OCI-LY3 (cell line): ENCODE data around the gene SDC4.
A peak's percentile ranks its signal among the peaks of the same experiment; 100 is the strongest.

ENCODE experiments used
- H2AFZ ChIP-seq: fragments of 200-600, 300-600 bp; shearing (Covaris generic); 2 replicates; pipeline ENCODE4 v1.6.0; 2014; ENCODE audit warnings: antibody characterized with exemption, low read depth, low read length
- H3K27ac ChIP-seq: fragments of 200-600, 300-600 bp; sonication (generic); 2 replicates; pipeline ENCODE4 v1.5.1; 2014; ENCODE audit warnings: mild to moderate bottlenecking, low read length, moderate library complexity, mixed read lengths
- H3K27me3 ChIP-seq: fragments of 200-600, 300-600 bp; sonication (generic); 2 replicates; pipeline ENCODE4 v1.6.1; 2014; ENCODE audit warnings: low read depth, low read length, mixed read lengths
- H3K36me3 ChIP-seq: fragments of 200-600, 300-600 bp; sonication (generic); replicated peaks from 2 replicates; pipeline ENCODE3; 2014; ENCODE audit warnings: low read depth, low read length, mixed read lengths
- H3K4me1 ChIP-seq: fragments of 300-600, 200-600 bp; sonication (generic); 2 replicates; pipeline ENCODE4 v1.6.1; 2014; ENCODE audit warnings: low read length, mixed read lengths
- H3K4me2 ChIP-seq: fragments of 200-600, 300-600 bp; sonication (generic); 2 replicates; pipeline ENCODE4 v1.6.1; 2014; ENCODE audit warnings: low read length, mixed read lengths
- H3K4me3 ChIP-seq: fragments of 300-600, 200-600 bp; sonication (generic); 2 replicates; pipeline ENCODE4 v1.5.1; 2014; ENCODE audit warnings: antibody characterized with exemption, mild to moderate bottlenecking, low read length, moderate library complexity
- H3K79me2 ChIP-seq: fragments of 300-600, 200-600 bp; shearing (Covaris generic); 2 replicates; pipeline ENCODE4 v1.6.1; 2014; ENCODE audit warnings: mild to moderate bottlenecking, low read length, mixed read lengths
- H3K9ac ChIP-seq: fragments of 300-600, 200-600 bp; shearing (Covaris generic); 2 replicates; pipeline ENCODE4 v1.6.0; 2014; ENCODE audit warnings: mild to moderate bottlenecking, low read length, moderate library complexity
- H3K9me3 ChIP-seq: fragments of 200-600, 300-600 bp; shearing (Covaris generic); 2 replicates; pipeline ENCODE4 v1.6.1; 2014; ENCODE audit warnings: low read length, mixed read lengths; ENCODE audit not compliant: insufficient read depth
- H4K20me1 ChIP-seq: fragments of 200-600, 300-600 bp; sonication (generic); 2 replicates; pipeline ENCODE4 v1.6.1; 2016; ENCODE audit warnings: low read length, mixed read lengths; ENCODE audit not compliant: insufficient read depth
- EZH2phosphoT487 ChIP-seq: fragments of 200-600 bp; shearing (Covaris generic); IDR thresholded peaks from 2 replicates; pipeline ENCODE4 v1.6.1; 2018; ENCODE audit warnings: antibody characterized with exemption, mixed run types, low read depth
- TF ChIP-seq, protein P1 (sequence below): fragments of 200-600, 300-600 bp; sonication (generic); IDR thresholded peaks from 2 replicates; pipeline ENCODE4 v1.5.1; 2014; ENCODE audit warnings: antibody characterized with exemption, low read length, low read depth

SDC4 gene

DNA sequence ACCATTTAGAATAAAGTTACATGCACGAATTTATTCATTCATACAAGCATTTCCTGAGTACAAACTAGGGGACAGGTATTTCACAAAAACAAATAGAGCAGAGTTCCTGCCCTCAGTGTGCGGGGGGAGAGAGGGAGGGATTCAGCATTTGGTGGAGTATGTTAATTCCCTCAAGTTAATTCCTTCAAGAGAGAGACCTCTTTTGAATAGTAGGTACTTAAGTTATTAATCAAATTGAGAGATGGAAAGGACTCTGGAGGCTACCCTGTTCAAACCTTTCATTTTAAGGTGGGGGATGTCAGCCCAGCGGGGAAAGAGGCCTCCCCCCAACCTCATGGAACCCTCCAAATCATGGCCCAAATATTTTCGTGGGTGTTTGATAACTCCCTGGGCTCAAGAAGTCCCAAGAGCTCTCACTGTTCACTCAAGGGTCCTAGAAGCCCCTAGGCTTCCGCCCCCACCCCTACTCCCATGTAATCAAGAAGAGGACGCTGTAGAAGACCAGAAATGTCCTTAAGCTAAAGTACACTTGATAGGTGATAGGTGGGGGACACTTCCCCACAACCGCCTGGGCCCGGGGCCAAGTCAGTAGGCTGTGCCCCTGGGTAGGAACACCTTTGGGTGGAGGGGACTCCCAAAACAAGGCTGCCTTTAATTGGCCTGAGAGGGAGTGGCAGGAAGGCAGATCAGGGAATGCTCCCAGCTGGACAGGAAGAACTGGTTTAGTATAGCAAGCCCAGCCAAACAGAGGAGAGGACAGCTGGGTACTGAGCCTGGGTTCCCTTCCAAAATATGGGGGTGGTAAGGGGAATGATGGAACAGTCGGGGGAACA lies 2.9 kb downstream of the SDC4 start:
- peaks cover 24% of the 10 kb centered on the region; the same call in 1 of the 2 replicates for H3K79me2 ChIP-seq
- H3K27ac ChIP-seq = no peak overlapping the region
- H3K4me1 ChIP-seq = peaks cover 35% of the 10 kb centered on the region
- TF ChIP-seq, protein P1, sequence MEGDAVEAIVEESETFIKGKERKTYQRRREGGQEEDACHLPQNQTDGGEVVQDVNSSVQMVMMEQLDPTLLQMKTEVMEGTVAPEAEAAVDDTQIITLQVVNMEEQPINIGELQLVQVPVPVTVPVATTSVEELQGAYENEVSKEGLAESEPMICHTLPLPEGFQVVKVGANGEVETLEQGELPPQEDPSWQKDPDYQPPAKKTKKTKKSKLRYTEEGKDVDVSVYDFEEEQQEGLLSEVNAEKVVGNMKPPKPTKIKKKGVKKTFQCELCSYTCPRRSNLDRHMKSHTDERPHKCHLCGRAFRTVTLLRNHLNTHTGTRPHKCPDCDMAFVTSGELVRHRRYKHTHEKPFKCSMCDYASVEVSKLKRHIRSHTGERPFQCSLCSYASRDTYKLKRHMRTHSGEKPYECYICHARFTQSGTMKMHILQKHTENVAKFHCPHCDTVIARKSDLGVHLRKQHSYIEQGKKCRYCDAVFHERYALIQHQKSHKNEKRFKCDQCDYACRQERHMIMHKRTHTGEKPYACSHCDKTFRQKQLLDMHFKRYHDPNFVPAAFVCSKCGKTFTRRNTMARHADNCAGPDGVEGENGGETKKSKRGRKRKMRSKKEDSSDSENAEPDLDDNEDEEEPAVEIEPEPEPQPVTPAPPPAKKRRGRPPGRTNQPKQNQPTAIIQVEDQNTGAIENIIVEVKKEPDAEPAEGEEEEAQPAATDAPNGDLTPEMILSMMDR = no peak
- TF ChIP-seq EZH2phosphoT487 = no peak
- no peaks in the 10 kb centered on the region for H3K27me3 ChIP-seq
- H3K9ac ChIP-seq = no peak overlapping the region
- H3K4me3 ChIP-seq = peak overlapping the region; percentile 81; the same call in 1 of the 2 replicates
- H3K9me3 ChIP-seq = no peaks in the 10 kb centered on the region
- peaks cover 40% of the 10 kb centered on the region for H4K20me1 ChIP-seq
- H3K36me3 ChIP-seq = peaks cover 3% of the 10 kb centered on the region
- H2AFZ ChIP-seq = no peak overlapping the region
- H3K4me2 ChIP-seq = peak overlapping the region; percentile 82

DNA sequence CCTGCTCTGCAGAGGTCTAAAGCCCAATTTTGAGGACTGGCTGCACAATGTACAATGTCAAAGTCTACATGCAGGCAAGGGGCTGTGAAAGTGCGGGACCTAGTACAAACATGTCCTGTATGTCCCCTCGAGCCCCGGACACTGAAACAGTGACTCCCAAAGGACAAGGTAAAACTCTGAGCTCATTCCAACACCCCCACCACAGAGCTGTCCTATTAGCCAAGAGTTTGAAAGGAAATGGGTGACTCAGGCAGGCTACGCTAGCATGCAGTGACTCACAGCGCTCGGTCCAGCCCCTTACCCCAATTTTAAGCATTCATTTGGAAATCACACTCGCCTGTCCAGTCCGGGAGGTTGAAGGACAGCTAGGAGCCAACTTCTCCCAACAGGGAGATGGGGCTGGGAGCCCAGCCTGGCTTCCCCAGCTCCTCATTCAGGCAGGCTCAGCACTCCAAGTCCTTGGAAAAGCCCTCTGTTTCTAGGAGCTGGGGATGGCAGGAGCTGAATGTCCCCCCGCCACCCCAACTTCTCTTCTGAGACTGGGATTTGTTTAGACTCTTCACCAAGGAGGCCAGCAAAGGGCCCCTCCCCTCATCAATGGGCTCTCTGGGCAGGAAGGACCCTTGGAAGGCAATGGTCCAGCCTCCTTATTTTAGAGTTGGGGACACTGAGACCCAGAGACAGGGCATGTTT lies 3.9 kb downstream of the SDC4 start:
- H3K27me3 ChIP-seq = no peaks in the 10 kb centered on the region
- H3K27ac ChIP-seq = no peak overlapping the region
- TF ChIP-seq, protein P1 = no peak
- TF ChIP-seq EZH2phosphoT487 = no peak
- H4K20me1 ChIP-seq = peaks cover 48% of the 10 kb centered on the region
- H3K36me3 ChIP-seq = peaks cover 6% of the 10 kb centered on the region
- H3K4me2 ChIP-seq = no peak overlapping the region
- peaks cover 34% of the 10 kb centered on the region for H3K4me1 ChIP-seq
- H3K9me3 ChIP-seq = no peaks in the 10 kb centered on the region
- no peak overlapping the region for H3K9ac ChIP-seq
- no peak overlapping the region for H2AFZ ChIP-seq
- peaks cover 26% of the 10 kb centered on the region; the same call in 1 of the 2 replicates for H3K79me2 ChIP-seq
- no peak overlapping the region for H3K4me3 ChIP-seq

DNA sequence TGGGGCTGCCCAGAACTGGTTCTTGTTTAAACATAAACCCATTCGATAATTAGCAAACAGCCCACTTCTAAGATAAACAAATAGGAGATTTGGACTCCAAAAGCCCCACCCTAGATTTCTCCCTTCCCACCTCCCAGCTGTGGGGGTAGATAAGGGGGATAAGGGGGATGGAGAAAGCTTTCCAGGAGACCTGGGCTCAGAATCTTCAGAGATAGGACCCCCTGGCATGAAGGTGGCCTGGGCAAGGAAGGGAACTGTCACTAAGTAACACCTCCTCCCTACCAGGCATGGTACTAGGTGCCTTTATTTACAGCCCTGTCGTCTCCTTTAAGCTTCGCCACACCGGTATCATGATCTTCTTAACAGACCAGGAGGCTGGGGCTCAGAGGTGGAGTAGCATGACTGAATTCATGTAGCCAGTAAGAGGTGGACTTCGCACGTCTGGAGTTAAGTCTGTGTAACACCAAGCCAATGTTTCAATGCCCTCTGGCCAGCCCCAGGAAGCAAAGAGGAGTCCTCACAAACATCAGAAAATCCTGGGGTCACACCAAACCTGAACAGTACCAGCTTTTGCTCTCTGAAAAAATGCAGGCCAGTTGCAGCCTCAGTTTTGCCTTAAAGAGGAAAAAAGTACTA lies 4.6 kb downstream of the SDC4 start:
- TF ChIP-seq, protein P1 = no peak
- TF ChIP-seq EZH2phosphoT487 = no peak
- H3K27ac ChIP-seq = no peak overlapping the region
- H3K36me3 ChIP-seq = peaks cover 6% of the 10 kb centered on the region
- H3K4me2 ChIP-seq = no peak overlapping the region
- H3K4me3 ChIP-seq = no peak overlapping the region
- H3K27me3 ChIP-seq = no peaks in the 10 kb centered on the region
- H2AFZ ChIP-seq = no peak overlapping the region
- H3K9me3 ChIP-seq = no peaks in the 10 kb centered on the region
- H4K20me1 ChIP-seq = peaks cover 54% of the 10 kb centered on the region
- H3K9ac ChIP-seq = no peak overlapping the region
- peaks cover 26% of the 10 kb centered on the region; the same call in 1 of the 2 replicates for H3K79me2 ChIP-seq
- H3K4me1 ChIP-seq = peaks cover 31% of the 10 kb centered on the region
